EH (cell line): ENCODE measurements around the gene GPRC5A.

Experiments used
- DNase-seq: peaks from one replicate; pipeline ENCODE4 v3.0.0-alpha.2; 2015; ENCODE audit warnings: low read depth

The GPRC5A gene

DNA sequence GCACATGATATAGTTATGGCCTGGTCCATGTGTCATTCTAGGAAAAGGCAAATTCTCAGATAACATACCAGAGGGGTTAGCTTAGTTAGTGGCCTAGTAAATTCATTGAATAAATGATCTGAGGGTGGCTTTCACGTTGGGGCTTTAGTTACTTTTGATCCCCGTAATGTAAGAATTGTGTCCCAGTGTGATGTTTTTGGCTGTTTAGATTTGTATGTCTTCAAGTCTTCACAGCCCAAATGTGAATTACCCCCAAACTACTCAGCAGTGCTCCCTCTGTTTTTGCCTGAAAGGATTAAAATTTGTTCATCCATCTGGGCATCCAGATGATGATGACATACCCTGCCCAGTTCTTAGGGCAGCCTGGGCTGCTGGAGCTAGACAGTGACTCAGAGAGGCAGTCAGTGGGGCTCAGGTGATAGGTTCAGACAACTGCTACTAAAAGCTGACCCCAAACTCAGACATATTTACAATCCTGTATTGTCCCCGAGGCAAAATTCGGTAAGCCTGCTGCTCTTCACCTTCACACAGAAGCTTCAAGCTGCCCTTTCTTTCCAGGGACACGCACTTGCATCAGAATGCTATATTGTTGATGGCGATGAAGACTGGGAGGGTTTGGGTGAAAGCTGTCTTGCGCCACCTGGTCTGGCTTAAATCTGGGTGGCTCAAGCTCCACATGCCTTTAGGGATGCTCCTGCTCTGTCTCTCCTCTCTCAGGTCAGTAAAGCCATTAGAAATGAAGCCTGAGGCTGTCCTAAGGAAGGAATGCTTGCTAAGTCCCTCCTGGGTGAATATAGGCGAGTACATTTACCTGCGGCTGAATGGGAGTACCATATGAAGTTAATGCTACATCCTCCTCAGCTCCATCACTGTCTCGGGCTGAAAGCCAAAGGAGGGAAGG is 50.3 kb downstream of the GPRC5A start:
- no peak for DNase-seq

DNA sequence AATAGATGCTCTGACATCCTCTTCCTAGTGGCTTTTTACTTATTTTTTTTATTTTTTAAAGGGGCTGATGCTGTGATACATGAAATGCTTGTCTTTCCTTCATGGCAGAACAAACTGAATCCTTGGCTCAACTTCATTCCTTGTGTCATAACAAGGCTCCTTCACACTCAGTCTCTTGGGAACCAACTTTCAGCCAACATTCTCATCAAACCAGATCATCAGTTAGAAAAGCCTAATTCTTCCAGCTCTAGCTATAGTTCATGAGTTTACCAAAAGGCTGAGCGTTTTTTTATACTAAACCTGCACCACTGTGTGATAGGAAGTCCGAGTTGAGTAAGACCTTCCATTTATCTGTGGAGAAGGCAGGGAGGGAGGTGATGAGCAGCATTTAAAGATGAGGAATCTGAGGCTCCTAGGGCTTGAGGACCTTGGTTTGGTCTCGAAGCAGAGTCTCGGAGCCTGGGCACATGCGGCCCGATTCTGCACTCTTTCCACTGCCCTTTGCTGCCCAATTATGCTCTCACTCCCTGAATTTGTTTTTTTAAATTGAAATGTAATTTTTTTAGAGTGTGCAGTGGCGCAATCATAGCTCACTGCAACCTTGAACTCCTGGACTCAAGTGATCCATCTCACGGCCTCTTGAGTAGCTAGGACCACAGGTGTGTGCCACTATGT is 52.4 kb downstream of the GPRC5A start:
- DNase-seq, result peak; percentile 30

DNA sequence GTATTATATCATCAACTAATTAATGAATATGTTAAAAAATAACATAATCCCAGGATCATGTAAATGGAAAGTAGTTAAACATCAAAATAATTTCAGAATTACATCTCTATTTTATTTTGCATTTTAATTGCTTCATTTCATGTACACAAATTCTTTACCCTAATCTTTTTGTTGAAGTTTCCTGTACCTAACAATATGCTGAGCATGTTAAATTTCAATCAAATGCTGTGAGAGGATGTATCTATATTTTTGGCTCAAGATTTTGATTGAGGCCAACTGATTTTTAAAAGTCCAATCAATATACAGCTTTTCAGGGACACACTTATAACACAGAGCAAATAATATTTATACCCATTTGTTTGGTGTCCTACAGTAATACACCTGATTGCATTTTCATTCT is 54.2 kb downstream of the GPRC5A start:
- DNase-seq, result no peak

DNA sequence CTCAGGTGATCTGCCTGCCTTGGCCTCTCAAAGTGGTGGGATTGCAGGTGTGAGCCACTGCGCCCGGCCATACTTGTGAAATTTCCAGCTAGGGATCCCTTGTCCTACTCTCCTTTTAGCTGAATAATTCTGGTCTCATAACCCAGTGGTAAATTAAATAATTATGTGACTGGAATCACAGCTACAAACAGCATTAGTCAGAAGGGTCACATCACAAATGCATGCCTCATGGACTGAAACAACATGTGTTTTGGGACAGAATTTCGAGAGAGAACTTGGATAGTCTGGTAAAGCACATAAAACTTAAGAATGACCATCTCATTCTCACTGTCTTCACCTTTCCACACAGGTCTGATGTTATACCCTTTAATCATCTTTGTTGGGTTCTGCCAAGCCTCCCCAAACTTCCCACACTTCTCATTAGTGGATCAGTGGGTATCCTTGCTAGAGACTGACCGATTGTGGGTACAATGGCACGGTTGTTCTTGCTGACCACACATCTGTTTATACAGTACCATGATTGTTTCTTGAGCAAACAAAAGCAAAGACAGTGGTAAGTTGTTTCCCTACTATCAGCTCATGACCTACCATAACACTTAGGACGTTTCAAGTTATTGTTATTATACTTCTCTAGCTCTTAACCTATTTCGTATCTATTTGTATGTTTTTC is 55.5 kb downstream of the GPRC5A start:
- peak; percentile 50 for DNase-seq

DNA sequence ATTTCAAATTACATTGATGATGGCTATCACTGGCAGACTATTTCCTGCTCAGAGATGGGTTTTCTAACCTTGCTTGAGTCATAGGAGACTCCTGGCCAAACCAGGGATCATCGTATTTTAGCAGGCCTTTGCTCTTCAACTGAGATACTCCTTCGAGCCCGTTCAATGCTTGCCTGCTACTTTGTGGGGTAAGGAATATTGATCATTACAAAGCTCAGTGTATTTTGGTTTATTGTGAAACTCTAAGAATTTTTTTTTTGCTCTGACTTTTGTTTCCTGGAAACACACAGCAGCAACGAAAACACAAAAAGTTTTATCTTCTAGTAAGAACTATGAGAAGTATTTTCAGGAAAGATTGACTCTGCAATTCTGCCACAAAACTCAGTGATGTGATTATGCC is 56.5 kb downstream of the GPRC5A start:
- no peak for DNase-seq

DNA sequence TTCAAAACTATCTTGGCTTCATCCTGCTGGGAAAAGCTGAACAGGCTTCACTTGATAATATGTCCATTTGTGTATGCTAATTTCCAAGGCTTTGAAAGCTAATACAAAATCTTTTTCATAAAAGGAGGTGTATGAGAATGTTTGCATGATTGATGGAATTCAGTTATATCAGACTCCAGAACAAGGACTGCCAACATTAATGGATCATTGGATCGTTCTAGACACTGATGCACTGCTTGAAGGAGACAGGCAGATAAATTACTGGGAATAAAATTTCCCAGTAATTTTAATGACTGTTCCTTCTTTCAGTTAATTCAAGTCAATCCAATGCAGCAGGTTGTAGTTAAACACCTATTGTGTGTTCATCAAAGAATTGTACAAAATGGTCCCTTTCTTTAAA is 60.1 kb downstream of the GPRC5A start:
- DNase-seq, result no peak

DNA sequence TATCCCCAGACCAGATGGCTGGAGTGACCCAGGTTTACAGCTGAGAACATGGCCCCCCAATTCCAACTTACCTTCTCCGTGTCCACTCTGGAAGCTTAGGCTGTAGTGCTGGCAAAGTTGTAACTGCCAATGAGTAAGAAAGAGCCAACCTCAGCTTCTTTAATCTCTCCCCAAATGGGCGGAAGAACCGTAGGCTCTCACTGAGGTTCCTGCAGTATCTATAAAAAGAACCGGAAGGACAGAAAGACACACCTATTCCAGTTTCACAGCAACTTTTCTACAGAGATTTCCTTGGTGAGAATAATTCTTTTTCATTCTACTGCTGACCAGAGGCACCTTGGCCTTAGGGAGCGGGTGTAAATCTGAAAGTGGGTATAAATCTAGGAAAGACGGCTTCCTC is 60.7 kb downstream of the GPRC5A start, which contains the start of gene GPRC5D:
Gene GPRC5D (minus strand): TSS at position 135 of the 400 bp plus-strand sequence. CDS start 1,786 bp downstream, outside the sequence.
- DNase-seq, result no peak

DNA sequence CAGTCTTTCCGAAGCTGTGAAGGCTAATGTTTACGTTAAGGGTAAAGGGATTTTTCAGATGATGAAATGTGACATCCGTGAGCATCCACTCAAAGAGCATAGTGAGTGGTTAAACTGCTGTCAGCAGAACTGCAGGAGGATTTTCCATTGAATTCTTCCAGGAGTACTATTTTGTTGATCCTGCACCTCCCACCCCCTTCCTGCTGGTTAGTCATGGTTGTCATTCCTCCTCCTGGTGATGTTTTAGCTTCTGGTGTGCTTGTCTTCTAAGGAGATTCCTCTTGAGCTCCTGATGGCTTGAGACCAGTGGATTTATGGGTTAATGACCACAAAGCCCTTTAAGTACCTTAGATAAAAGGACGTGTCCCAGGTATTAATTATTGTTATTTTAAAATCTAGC is 63.0 kb downstream of the GPRC5A start:
- DNase-seq, result peak; percentile 36

DNA sequence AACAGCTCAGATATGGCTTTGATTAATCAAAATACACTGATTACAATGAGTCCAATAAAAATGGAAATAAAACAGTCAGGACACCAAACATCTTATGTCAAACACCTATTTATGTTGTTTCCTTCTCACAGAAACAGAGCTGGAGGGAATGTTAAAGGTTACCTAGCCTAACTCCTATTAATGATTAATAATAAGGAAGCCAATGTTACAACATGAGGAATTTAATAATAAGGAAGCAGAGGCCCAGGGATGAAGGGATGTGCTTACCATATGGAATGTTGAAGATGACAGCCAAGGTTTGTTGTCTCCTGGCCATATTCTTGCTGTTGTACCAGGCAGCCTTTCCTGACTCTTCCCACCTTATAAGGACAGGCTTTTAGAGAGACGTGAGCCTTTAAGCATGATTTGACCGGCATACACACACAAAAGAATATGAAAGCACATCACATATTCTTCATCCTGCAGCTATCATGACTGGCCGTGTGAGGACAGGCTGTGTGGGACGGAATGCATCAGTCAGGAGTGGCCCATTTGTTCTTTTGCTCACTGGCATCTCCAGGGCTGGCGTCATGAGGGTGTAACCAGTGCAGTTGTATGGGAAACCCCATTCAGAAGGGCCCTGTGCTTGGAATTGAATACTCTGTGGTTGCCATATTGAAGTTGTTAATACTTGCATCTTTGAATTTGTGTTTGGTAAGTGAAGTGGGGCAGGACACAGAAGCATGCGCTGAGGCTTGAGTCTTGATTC is 63.7 kb downstream of the GPRC5A start:
- no peak for DNase-seq

DNA sequence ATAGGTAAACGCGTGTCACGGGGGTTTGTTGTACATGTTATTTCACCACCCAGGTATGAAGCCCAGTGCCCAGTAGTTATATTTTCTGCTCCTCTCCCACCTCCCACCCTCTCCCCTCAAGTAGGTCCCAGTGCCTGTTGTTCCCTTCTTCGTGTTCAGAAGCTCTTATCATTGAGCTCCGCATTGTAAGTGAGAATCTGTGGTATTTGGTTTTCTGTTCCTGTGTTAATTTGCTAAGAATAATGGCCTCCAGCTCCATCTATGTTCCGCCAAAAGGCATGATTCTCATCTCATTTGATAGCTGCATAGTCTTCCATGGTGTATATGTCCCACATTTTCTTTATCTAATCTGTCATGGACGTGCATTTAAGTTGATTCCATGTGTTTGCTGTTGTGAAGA is 67.5 kb downstream of the GPRC5A start:
- DNase-seq, result no peak

DNA sequence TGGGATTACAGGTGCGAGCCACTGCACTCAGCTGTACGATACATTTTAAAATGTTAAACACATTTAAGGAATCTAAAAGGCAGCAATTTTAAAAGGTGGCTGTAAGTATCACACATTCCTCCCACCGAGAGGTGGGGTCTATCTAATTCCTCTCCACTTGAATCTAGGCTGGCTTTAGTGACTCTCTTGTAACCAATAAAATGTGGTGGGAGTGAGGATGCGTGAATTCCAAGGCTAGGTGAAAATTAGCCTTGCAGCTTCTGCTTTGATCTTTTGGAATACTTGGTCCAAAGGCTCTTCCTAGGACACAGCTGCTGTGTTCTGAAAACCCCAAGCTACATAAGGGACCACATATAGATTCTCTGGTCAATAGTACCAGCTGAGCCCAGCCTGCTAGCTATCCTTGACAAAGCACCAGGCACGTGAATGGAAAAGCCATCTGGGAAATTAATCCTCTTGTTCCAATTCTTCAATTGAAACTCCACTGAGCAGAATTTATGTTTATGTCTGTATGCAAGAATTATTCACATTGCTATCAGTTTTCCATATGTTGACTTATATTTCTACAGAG is 69.4 kb downstream of the GPRC5A start:
- no peak for DNase-seq

DNA sequence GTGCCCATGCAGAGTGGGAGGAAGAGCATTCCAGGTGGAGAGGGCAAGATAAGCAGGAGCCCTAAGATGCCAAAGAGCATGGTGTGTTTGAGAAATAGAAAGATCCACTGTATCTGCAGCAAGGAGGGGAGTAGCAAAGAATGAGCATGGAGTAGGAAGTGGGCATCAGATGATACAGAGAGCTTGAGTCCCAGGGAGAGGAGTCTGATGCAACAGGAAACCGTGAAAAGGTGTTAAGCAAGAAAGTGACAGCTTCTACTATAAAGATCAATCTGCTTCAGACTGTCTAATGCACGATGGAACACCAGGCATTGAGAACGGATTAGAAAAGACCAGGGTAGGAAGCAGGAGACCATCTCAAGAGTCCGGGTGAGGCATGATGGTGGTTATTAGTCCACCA is 72.9 kb downstream of the GPRC5A start:
- DNase-seq, result no peak

DNA sequence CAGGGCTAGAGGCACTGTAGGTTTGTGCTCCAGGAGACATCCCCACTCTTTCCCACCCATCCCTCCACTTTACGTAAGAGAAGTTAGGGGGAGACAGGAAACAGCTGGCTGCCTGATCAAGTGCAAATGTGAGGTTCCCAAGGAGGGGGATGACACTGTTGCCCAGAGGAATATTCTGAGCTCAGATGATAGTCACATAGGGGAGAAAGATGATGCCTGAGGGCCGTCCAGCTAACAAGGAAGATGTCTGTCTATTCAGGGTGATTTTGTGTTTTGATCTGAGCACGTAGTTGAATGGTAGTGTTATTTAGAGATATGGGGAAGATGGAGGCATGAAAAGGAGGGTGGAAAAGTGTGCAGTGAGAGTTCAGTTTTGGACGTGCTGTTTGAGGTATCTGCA is 74.5 kb downstream of the GPRC5A start:
- DNase-seq, result no peak
